KMS-11 (cell line): Measurements from ENCODE around the gene RBM15B.

Experiments used
- H2AFZ ChIP-seq: fragments of 200-600 bp; sonication (generic); 2 replicates; pipeline ENCODE4 v1.6.1; 2016; ENCODE audit warnings: antibody characterized with exemption, mixed run types, low read depth
- H3K27ac ChIP-seq: fragments of 200-600 bp; sonication (generic); 2 replicates; pipeline ENCODE4 v1.6.1; 2016; ENCODE audit warnings: mild to moderate bottlenecking, mixed run types
- H3K27me3 ChIP-seq: fragments of 200-600 bp; sonication (generic); 2 replicates; pipeline ENCODE4 v1.6.1; 2017; ENCODE audit warnings: mild to moderate bottlenecking, low read depth, mixed run types, moderate library complexity; ENCODE audit not compliant: insufficient read depth
- H3K36me3 ChIP-seq: fragments of 200-600 bp; sonication (generic); 2 replicates; pipeline ENCODE4 v1.6.1; 2017; ENCODE audit warnings: mild to moderate bottlenecking, mixed run types; ENCODE audit not compliant: insufficient read depth
- H3K4me1 ChIP-seq: fragments of 200-600 bp; sonication (generic); 2 replicates; pipeline ENCODE4 v1.6.1; 2016; ENCODE audit warnings: mild to moderate bottlenecking, low read depth, mixed run types; ENCODE audit not compliant: poor library complexity, severe bottlenecking
- H3K4me2 ChIP-seq: fragments of 200-600 bp; sonication (generic); 2 replicates; pipeline ENCODE4 v1.7.0; 2016; ENCODE audit warnings: mild to moderate bottlenecking, mixed run types
- H3K4me3 ChIP-seq: fragments of 200-600 bp; sonication (generic); IDR thresholded peaks from 2 replicates; pipeline ENCODE4 v1.6.1; 2017; ENCODE audit warnings: low read depth, low read length, mixed read lengths; ENCODE audit not compliant: insufficient read depth
- H3K79me2 ChIP-seq: fragments of 200-600 bp; sonication (generic); 2 replicates; pipeline ENCODE4 v1.6.1; 2016; ENCODE audit warnings: low read depth, mixed run types; ENCODE audit not compliant: insufficient read depth
- H3K9ac ChIP-seq: fragments of 200-600 bp; sonication (generic); 2 replicates; pipeline ENCODE4 v1.6.1; 2016; ENCODE audit warnings: mild to moderate bottlenecking, mixed run types
- H4K20me1 ChIP-seq: fragments of 200-600 bp; sonication (generic); 2 replicates; pipeline ENCODE4 v1.6.1; 2016; ENCODE audit warnings: mild to moderate bottlenecking, mixed run types; ENCODE audit not compliant: insufficient read depth
- TF ChIP-seq, protein P1 (sequence below): fragments of 200-600 bp; sonication (generic); conservative IDR thresholded peaks from 2 replicates; pipeline ENCODE4 v1.6.1; 2017; ENCODE audit warnings: low read depth, mild to moderate bottlenecking, antibody characterized with exemption, low read length, moderate library complexity, mixed read lengths

RBM15B gene

GRCh38 chr3:51434110-51434509 lies 43.0 kb downstream of the RBM15B start:
- Histone ChIP-seq H3K4me1 (no peaks in the 10 kb centered on the region), H4K20me1 (0 out of 2 replicates have a peak, but pooled peaks cover 4% of the 10 kb centered on the region), H3K27ac (no peak overlapping the region), H3K79me2 (no peaks in the 10 kb centered on the region), H3K4me2 (no peak overlapping the region), H3K27me3 (no peaks in the 10 kb centered on the region), H3K4me3 (no peak overlapping the region), H3K36me3 (no peaks in the 10 kb centered on the region), H2AFZ (no peak overlapping the region), H3K9ac (no peak overlapping the region)
- TF ChIP-seq, protein P1, sequence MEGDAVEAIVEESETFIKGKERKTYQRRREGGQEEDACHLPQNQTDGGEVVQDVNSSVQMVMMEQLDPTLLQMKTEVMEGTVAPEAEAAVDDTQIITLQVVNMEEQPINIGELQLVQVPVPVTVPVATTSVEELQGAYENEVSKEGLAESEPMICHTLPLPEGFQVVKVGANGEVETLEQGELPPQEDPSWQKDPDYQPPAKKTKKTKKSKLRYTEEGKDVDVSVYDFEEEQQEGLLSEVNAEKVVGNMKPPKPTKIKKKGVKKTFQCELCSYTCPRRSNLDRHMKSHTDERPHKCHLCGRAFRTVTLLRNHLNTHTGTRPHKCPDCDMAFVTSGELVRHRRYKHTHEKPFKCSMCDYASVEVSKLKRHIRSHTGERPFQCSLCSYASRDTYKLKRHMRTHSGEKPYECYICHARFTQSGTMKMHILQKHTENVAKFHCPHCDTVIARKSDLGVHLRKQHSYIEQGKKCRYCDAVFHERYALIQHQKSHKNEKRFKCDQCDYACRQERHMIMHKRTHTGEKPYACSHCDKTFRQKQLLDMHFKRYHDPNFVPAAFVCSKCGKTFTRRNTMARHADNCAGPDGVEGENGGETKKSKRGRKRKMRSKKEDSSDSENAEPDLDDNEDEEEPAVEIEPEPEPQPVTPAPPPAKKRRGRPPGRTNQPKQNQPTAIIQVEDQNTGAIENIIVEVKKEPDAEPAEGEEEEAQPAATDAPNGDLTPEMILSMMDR: no peak

GRCh38 chr3:51434746-51435327 lies 43.8 kb downstream of the RBM15B start:
- no peaks in the 10 kb centered on the region for H3K27me3 ChIP-seq
- no peak overlapping the region for H3K4me3 ChIP-seq
- H3K4me1 ChIP-seq: no peaks in the 10 kb centered on the region
- TF ChIP-seq, protein P1: peak; percentile 77
- H4K20me1 ChIP-seq: 0 out of 2 replicates have a peak, but pooled peaks cover 4% of the 10 kb centered on the region
- no peak overlapping the region for H3K27ac ChIP-seq
- H3K4me2 ChIP-seq: no peak overlapping the region
- no peak overlapping the region for H3K9ac ChIP-seq
- H3K79me2 ChIP-seq: no peaks in the 10 kb centered on the region
- H3K36me3 ChIP-seq: no peaks in the 10 kb centered on the region
- no peak overlapping the region for H2AFZ ChIP-seq

DNA sequence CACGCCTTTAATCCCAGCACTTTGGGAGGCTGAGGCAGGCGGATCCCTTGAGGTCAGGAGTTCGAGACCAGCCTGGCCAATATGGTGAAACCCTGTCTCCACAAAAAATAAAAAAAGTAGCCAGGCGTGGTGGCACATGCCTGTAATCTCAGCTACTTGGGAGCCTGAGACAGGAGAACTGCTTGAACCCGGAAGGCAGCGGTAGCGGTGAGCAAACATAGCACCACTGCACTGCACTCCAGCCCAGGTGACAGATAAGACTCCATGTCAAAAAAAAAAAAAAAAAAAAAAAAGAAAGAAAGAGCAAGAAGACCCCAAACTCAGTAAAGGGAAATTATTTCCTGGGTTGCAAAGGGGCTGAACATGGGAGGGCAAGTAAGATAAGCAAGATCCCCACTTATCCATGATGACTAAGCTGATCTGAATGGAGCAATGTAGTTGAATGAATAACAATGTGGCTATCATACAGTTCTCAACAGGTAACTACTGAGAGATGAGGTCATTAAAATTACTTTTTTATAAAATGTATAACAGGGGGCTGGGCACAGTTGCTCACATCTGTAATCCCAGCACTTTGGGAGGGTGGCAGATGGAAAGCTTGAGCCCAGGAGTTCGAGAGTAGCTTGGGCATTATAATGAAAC lies 46.0 kb downstream of the RBM15B start:
- Histone ChIP-seq H4K20me1 (0 out of 2 replicates have a peak, but pooled peaks cover 4% of the 10 kb centered on the region), H3K36me3 (no peaks in the 10 kb centered on the region), H3K27me3 (no peaks in the 10 kb centered on the region), H3K4me3 (no peak overlapping the region), H3K4me1 (no peaks in the 10 kb centered on the region), H3K4me2 (no peak overlapping the region), H3K27ac (no peak overlapping the region), H2AFZ (no peak overlapping the region), H3K9ac (no peak overlapping the region), H3K79me2 (no peaks in the 10 kb centered on the region)
- TF ChIP-seq, protein P1: no peak

DNA sequence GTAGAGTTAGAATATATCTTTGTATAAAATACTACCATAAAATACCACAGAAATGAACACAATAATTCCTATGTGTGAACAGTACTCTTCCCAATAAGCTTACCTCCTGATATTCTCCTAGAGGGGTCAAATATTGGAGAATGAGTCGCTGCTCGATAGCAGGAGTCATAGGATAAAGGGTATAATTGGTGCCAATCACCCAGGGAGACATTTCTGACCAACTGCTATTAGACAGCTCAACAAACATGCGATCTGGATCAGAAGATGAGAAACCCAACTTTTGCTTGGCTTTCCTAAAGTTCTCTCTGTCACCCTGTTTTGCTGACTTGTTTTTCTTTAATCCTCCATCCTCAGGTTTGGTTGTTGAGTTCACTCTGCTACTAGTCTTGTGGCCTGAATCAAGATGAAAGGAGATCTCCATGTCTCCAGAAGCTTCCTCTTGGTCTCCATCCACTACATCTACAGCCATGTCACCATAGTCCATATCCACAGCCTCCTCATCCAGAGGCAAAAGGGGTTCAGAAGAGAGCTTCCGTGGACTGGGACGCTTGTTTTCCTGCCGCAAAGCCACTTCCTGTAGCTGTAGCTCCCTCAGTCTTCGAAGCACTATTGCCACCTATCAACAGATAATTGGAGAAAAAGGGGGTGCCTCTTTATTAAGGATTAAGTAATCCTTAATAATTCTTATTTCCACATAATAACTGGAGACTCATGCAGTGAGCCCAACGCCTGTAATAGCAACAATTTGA lies 50.4 kb downstream of the RBM15B start:
- Histone ChIP-seq H3K9ac (no peak overlapping the region), H3K4me1 (no peaks in the 10 kb centered on the region), H4K20me1 (no peaks in the 10 kb centered on the region), H3K36me3 (no peaks in the 10 kb centered on the region), H2AFZ (no peak overlapping the region), H3K4me2 (no peak overlapping the region), H3K27ac (no peak overlapping the region), H3K27me3 (no peaks in the 10 kb centered on the region), H3K4me3 (no peak overlapping the region), H3K79me2 (no peaks in the 10 kb centered on the region)
- TF ChIP-seq, protein P1: no peak
